OCI-LY3 (cell line): Measurements from ENCODE around the gene MAPK8IP2.

Source experiments
- EZH2phosphoT487 ChIP-seq: fragments of 200-600 bp; shearing (Covaris generic); IDR thresholded peaks from 2 replicates; pipeline ENCODE4 v1.6.1; 2018; ENCODE audit warnings: antibody characterized with exemption, mixed run types, low read depth
- TF ChIP-seq, protein P1 (sequence below): fragments of 200-600, 300-600 bp; sonication (generic); IDR thresholded peaks from 2 replicates; pipeline ENCODE4 v1.5.1; 2014; ENCODE audit warnings: antibody characterized with exemption, low read length, low read depth

- TF ChIP-seq, protein P1, sequence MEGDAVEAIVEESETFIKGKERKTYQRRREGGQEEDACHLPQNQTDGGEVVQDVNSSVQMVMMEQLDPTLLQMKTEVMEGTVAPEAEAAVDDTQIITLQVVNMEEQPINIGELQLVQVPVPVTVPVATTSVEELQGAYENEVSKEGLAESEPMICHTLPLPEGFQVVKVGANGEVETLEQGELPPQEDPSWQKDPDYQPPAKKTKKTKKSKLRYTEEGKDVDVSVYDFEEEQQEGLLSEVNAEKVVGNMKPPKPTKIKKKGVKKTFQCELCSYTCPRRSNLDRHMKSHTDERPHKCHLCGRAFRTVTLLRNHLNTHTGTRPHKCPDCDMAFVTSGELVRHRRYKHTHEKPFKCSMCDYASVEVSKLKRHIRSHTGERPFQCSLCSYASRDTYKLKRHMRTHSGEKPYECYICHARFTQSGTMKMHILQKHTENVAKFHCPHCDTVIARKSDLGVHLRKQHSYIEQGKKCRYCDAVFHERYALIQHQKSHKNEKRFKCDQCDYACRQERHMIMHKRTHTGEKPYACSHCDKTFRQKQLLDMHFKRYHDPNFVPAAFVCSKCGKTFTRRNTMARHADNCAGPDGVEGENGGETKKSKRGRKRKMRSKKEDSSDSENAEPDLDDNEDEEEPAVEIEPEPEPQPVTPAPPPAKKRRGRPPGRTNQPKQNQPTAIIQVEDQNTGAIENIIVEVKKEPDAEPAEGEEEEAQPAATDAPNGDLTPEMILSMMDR, result no peak
- TF ChIP-seq EZH2phosphoT487, result no peak
Observed at GRCh38 chr22:50603511-50604255, 3.1 kb downstream of the MAPK8IP2 start.
